HG03108 (cell line): ENCODE data around the gene NUBP2.
"Not testable (repeated sequence)": the region's sequence is repeated elsewhere in the genome, so short reads cannot be mapped to it uniquely, and the experiment has no call there.

ENCODE experiments used
- ATAC-seq: cut with Tn5 transposase; IDR thresholded peaks from one replicate; pipeline ENCODE4 v1.9.1; 2021; ENCODE audit warnings: moderate library complexity; ENCODE audit not compliant: unreplicated experiment

NUBP2 gene

GRCh38 chr16:1794908-1795666, 12.3 kb downstream of the NUBP2 start:
- ATAC-seq = no peak

- ATAC-seq = not testable (repeated sequence)
Observed at GRCh38 chr16:1799263-1799662, 16.5 kb downstream of the NUBP2 start.

DNA sequence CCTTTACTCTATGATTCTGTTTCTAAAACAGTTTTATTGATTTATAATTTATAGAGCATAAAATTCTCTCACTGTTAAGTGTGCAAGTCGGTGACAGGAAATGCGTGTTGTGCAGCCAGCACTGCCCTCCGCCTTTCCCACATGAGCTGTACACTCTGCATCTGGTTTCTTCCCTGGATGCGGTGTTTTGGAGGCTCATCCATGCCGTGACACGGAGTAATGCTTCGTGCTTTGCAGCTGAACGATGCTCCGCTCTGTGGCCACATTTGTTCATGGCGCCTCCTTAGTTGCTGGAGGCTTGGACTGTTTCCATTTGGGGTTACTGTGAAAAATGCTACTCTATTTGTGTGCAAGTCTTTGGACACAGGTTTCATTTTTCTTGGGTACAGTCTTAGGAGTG, 17.9 kb downstream of the NUBP2 start:
- no peak for ATAC-seq

DNA sequence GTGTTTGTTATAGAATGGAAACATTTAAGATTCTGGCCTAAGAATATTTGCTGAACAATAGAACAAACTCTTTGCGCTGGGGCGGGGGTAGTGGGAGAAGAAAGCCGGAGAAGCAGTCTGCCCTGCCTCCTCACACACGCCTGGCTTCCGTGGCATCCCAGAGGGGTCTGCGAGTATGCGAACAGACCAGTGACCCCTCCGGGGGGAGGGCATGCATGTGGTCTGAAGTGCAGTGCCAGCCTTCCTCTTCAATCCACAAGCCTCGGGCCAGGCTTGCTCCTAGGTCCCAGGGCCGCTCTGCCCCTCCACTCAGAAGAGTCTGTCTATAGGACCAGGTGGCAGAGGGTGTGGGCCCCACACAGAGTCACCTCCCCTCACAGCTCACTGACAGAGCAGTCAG, 24.9 kb downstream of the NUBP2 start:
- no peak for ATAC-seq

GRCh38 chr16:1808691-1809090, 25.9 kb downstream of the NUBP2 start:
- ATAC-seq = no peak

- no peak for ATAC-seq
Observed at GRCh38 chr16:1809281-1809801, 26.6 kb downstream of the NUBP2 start.

DNA sequence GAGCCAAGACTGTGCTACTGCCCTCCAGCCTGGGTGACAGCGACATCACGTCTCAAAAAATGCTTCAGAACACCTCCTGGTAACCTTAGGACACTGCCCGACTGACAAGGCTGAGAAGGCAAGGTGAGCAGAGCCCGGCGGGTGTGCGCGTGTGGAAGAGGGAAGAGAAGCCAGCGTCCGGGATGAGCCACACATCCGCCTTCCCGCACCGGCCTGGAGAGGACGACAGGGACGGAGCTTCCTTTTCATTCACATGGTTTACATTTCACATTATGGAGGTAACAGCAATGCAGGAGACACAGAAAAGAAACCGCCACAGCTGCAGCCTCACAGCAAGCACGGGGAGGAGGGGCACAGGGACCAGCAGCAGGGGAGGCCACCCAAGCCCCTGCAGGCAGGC, 27.3 kb downstream of the NUBP2 start:
- no peak for ATAC-seq

- no peak for ATAC-seq
Observed at GRCh38 chr16:1810536-1810935, 27.8 kb downstream of the NUBP2 start.

- no peak for ATAC-seq
Observed at GRCh38 chr16:1812732-1813163, 30.0 kb downstream of the NUBP2 start.

DNA sequence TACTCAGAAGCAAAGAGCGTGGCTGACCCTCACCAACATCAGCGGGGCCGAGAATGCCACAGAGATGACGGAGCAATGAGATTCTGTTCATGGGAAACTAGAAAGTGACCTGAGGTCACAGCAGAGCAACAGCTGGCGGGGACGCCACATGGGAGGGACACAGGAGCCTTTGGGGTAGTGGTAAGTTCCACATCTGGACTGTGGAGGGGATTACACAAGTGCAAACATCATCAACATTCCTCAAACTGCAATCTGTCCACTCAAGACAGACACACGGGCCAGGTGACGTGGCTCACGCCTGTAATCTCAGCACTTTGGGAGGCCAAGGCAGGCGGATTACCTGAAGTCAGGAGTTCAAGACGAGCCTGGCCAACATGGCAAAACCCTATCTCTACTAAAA, 32.7 kb downstream of the NUBP2 start:
- ATAC-seq = no peak

GRCh38 chr16:1816396-1817275, 33.9 kb downstream of the NUBP2 start:
- ATAC-seq = no peak

- no peak for ATAC-seq
Observed at GRCh38 chr16:1817276-1817589, 34.5 kb downstream of the NUBP2 start.

DNA sequence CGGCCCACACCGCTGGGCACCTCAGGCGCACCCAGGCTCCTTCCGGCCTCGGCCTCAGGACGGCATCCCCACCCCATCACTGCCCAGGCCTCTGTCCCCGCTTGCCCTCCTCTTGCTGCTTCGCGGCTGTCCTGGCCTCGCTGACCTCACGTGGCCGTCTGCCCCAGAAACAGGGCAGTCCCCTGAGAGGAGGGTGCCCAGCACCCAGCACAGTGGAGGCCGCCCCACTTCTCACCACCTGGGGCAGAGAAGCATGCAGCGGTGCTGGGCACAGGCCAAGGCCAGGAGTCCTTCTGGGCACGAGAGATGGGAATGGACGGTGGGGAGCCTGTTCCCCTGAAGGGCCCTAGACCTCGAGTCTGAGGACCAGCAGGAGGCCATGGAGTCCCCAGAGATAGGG, 35.0 kb downstream of the NUBP2 start:
- no peak for ATAC-seq

DNA sequence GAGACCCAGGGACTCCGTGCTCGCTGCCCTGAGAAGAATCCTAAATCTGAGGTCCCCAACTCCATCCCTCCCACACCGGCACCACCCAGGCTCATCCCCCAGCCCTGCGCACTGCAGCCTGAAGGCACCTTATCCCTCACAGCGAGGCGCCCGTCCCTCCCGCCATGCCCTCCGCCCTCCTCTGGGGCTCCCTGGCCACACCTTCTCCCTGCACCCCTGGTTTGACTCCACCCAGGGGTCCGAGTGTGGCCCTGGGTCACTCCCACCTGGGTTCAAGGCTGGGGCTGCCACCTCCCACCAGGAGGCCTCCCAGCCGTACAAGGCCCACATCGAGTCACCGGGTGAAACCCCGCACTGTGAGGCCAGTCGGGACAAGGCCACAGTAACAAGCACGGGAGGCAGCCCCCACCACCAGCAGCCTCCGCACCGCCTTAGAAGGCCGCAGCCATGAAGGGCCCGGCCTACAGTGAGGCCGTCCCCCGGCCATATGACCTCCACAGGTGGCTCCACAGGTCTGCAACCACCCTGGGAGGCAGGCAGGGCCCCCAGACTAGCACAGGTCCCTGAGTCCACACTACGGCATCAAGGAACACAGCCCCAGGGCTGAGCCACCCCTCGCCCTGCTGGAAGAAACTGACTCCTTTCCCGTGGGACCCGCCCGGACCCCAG, 35.6 kb downstream of the NUBP2 start:
- ATAC-seq = no peak

GRCh38 chr16:1818873-1819525, 36.2 kb downstream of the NUBP2 start:
- ATAC-seq = no peak

GRCh38 chr16:1819611-1820010, 36.9 kb downstream of the NUBP2 start:
- ATAC-seq = no peak

- ATAC-seq = no peak
Observed at GRCh38 chr16:1820096-1820945, 37.6 kb downstream of the NUBP2 start.

DNA sequence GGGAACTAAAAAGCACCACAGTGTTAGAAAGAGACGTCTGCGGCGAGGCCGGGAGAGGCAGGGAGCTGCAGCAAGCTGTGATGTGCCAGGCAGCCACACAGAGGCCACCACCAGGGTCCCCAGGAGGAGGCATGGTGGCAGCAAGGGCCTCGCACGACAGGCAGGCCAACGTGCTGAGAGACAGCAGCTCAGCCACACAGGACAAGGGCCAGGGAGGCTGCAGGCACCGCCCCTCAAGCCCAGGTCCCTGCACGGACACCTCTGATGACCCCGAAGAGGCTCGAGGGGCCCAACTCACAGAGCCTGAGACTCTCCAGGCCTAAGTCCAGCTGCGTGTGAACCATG, 38.2 kb downstream of the NUBP2 start:
- ATAC-seq = no peak

GRCh38 chr16:1821861-1822611, 39.3 kb downstream of the NUBP2 start:
- no peak for ATAC-seq

DNA sequence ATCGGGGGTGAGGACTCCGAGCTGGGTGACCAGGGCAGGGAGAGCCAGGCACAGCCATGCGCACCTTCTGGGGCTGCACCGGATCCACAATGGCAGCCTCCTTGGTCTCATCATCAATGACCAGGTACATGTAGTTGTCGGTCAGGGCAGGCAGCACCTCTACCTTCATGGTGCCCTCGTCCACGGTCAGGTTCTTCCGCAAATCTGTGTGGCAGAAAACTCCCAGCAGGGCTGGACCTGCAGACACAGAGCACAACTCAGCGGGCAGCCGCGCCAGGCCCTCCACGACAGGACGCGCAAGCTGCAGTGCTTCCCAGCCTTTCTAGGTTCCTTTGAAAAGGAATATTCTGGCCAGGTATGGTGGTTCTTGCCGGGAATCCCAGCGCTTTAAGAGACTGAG, 40.0 kb downstream of the NUBP2 start:
- ATAC-seq = no peak
